PC-3 (cell line): ENCODE results near the gene IGDCC3.

Experiments used
- EZH2 ChIP-seq: fragments of 300-600 bp; sonication (generic); IDR thresholded peaks from one replicate; pipeline ENCODE4 v1.6.1; 2017; ENCODE audit warnings: antibody characterized with exemption, mild to moderate bottlenecking, low read length; ENCODE audit not compliant: unreplicated experiment
- TF ChIP-seq, protein P1 (sequence below): fragments of 300-600 bp; sonication (generic); conservative IDR thresholded peaks from 2 replicates; pipeline ENCODE4 v1.5.1; 2017; ENCODE audit warnings: antibody characterized with exemption, low read depth, mild to moderate bottlenecking, low read length

DNA sequence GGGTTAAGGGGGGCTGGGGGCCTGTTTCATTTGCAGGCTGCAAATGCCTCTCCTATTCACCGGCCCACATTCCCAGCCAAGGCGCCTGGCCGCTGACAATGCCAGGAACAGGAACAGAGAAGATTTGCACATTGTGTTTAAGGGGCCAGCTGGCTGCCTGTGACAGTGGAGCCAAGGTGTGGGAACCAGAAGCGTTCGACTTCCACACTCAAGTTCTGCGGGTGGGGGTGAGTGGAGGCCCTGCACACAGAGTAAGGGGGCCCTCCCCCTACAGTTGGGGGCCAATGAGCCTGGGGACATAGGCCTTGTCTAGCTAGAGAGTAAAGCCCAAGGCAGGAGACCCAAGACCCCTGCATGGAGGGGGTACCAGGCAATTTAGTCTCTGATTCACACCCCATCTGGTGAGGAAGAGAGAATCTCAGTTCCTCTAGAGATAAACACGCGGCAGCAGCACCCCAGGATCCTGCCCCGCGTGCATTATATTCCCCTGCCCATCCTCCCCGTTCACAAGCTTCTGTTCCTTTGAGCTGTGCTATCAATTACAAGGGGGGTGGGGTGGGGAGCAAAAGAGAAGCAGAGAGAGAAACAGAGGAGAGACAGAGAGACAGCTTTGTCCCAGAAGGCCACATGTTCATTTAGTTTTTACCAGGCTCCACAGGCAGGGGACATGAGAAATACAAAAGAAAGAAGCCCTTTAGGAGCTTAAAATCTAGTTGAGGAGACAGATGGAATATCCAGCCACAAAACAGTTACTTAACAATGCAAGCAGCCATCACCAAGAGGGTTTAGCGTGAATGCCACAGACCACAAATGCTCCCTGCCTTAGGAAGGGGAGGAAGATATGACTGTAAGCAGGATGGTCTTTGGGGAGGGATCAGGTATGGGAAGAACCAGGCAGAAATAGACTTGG lies 9.2 kb downstream of the IGDCC3 start:
- TF ChIP-seq, protein P1, sequence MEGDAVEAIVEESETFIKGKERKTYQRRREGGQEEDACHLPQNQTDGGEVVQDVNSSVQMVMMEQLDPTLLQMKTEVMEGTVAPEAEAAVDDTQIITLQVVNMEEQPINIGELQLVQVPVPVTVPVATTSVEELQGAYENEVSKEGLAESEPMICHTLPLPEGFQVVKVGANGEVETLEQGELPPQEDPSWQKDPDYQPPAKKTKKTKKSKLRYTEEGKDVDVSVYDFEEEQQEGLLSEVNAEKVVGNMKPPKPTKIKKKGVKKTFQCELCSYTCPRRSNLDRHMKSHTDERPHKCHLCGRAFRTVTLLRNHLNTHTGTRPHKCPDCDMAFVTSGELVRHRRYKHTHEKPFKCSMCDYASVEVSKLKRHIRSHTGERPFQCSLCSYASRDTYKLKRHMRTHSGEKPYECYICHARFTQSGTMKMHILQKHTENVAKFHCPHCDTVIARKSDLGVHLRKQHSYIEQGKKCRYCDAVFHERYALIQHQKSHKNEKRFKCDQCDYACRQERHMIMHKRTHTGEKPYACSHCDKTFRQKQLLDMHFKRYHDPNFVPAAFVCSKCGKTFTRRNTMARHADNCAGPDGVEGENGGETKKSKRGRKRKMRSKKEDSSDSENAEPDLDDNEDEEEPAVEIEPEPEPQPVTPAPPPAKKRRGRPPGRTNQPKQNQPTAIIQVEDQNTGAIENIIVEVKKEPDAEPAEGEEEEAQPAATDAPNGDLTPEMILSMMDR: no peak
- TF ChIP-seq EZH2: no peak
